Measurements from ENCODE around the gene SLIT3. TPM values are rescaled to one million over a fixed set of nuclear protein-coding genes. Genes with fewer than 3 reads are reported as not detected.

SLIT3 gene
- total and polyA plus RNA-seq, 2 donors from 2014 or later: 14.5 to 54.1 TPM

- H3K36me3 ChIP-seq (ENCODE audit: control insufficient read depth in 2 of 3, insufficient read depth in 3 of 3, low read length in 3 of 3): no peaks in the 10 kb centered on the region
- FAIRE-seq (no peak), DNase-seq (no peak)
- H3K9me3 ChIP-seq (ENCODE audit: control insufficient read depth in 2 of 3, insufficient read depth in 1 of 3, low read length in 3 of 3): no peaks in the 10 kb centered on the region
- no peak overlapping the region for H3K4me3 ChIP-seq (ENCODE audit: low read length in 3 of 3)
- no peaks in the 10 kb centered on the region for H3K4me1 ChIP-seq (ENCODE audit: control insufficient read depth in 2 of 3, insufficient read depth in 2 of 3, low read depth in 1 of 3, low read length in 3 of 3)
- TF ChIP-seq, protein P1, sequence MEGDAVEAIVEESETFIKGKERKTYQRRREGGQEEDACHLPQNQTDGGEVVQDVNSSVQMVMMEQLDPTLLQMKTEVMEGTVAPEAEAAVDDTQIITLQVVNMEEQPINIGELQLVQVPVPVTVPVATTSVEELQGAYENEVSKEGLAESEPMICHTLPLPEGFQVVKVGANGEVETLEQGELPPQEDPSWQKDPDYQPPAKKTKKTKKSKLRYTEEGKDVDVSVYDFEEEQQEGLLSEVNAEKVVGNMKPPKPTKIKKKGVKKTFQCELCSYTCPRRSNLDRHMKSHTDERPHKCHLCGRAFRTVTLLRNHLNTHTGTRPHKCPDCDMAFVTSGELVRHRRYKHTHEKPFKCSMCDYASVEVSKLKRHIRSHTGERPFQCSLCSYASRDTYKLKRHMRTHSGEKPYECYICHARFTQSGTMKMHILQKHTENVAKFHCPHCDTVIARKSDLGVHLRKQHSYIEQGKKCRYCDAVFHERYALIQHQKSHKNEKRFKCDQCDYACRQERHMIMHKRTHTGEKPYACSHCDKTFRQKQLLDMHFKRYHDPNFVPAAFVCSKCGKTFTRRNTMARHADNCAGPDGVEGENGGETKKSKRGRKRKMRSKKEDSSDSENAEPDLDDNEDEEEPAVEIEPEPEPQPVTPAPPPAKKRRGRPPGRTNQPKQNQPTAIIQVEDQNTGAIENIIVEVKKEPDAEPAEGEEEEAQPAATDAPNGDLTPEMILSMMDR (IDR thresholded peaks at IDR 0.05; ENCODE audit: borderline replicate concordance, extremely low read depth, insufficient read depth): no peak
- H3K9ac ChIP-seq (ENCODE audit: low read length in 3 of 3): no peak overlapping the region
- intact Hi-C loops (cut with DNase I): no loop called here
- no peaks in the 10 kb centered on the region for H3K27me3 ChIP-seq (ENCODE audit: control insufficient read depth, insufficient read depth, low read length)
- no peak overlapping the region for H3K27ac ChIP-seq (ENCODE audit: low read depth in 2 of 2, low read length in 2 of 2)
These were observed 418.7 kb downstream of the SLIT3 start for GRCh38 chr5:168882283-168882682.

DNA sequence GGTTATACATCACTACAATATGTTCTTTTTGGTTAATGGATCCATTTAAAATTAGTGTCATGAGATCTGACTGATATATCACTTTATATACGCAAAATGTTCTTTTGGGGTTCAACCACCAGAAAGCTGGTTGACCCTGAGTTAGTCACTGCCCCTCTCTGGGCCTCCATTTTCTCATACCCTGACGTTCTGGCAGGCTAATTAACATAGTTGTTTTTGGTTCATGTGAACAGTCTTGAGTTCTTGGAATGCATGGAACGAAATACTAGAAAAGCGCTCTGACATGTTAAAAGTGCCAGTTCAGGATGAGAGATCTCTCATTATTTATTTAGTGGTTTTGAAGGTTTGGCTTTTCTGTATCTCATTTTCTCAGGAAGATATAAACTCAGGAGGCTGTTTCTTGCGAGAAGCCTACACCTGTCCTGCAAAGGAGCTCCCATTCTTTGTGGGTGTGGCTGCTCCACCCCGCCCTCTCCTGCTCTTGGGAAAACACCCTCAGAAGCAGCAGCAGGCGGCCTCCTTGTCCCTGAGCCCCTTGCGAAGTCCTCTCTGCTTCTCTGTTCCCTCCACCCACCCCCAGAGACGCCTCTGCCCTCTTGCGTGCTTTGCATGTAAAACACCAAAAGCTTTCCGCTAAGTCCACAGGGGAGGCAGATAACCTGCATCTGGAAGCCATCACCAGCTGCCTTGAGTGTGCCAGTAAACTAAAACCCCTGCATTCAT lies 419.4 kb downstream of the SLIT3 start:
- Histone ChIP-seq H3K4me3 (ENCODE audit: low read length in 3 of 3) (no peak overlapping the region), H3K4me1 (ENCODE audit: control insufficient read depth in 2 of 3, insufficient read depth in 2 of 3, low read depth in 1 of 3, low read length in 3 of 3) (no peaks in the 10 kb centered on the region), H3K36me3 (ENCODE audit: control insufficient read depth in 2 of 3, insufficient read depth in 3 of 3, low read length in 3 of 3) (no peaks in the 10 kb centered on the region), H3K27ac (ENCODE audit: low read depth in 2 of 2, low read length in 2 of 2) (no peak overlapping the region), H3K27me3 (ENCODE audit: control insufficient read depth, insufficient read depth, low read length) (no peaks in the 10 kb centered on the region), H3K9ac (ENCODE audit: low read length in 3 of 3) (no peak overlapping the region), H3K9me3 (ENCODE audit: control insufficient read depth in 2 of 3, insufficient read depth in 1 of 3, low read length in 3 of 3) (no peaks in the 10 kb centered on the region)
- DNase-seq (peak in 3 of 5 donors; percentile 49 to 72 (median 58)), FAIRE-seq (no peak)
- TF ChIP-seq, protein P1 (IDR thresholded peaks at IDR 0.05; ENCODE audit: borderline replicate concordance, extremely low read depth, insufficient read depth): no peak
- intact Hi-C loops (cut with DNase I): no loop called here

DNA sequence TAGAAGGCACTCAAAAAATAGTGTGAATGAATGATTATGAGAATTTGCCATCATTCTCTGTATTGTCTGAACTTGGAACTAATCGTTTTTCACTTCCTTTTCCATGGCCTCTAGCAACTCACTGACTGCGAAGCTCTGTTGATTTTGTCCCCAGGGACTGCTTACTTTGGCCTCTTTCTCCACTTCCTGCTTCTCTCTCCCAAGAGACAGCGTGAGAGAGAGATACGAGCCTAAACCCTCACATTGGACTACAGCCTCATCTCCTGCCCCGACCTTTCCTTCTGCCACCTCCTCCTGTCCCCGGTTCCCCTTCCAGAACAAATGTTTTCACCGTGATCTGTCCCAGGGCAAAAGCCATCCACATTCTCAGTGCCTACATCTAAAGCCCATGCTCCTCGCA lies 421.0 kb downstream of the SLIT3 start:
- intact Hi-C loops (cut with DNase I): no loop called here
- no peaks in the 10 kb centered on the region for H3K4me1 ChIP-seq (ENCODE audit: control insufficient read depth in 2 of 3, insufficient read depth in 2 of 3, low read depth in 1 of 3, low read length in 3 of 3)
- FAIRE-seq: no peak

More for the DNA sequence above, 421.0 kb downstream of the SLIT3 start:
- peak overlapping the region in 1 of 2 donors; percentile 5 for H3K27ac ChIP-seq (ENCODE audit: low read depth in 2 of 2, low read length in 2 of 2)
- H3K27me3 ChIP-seq (ENCODE audit: control insufficient read depth, insufficient read depth, low read length): no peaks in the 10 kb centered on the region
- no peak overlapping the region for H3K4me3 ChIP-seq (ENCODE audit: low read length in 3 of 3)
- peak in 1 of 5 donors; percentile 61 for DNase-seq
- no peaks in the 10 kb centered on the region for H3K36me3 ChIP-seq (ENCODE audit: control insufficient read depth in 2 of 3, insufficient read depth in 3 of 3, low read length in 3 of 3)
- no peaks in the 10 kb centered on the region for H3K9me3 ChIP-seq (ENCODE audit: control insufficient read depth in 2 of 3, insufficient read depth in 1 of 3, low read length in 3 of 3)
- TF ChIP-seq, protein P1 (IDR thresholded peaks at IDR 0.05; ENCODE audit: borderline replicate concordance, extremely low read depth, insufficient read depth): no peak
- H3K9ac ChIP-seq (ENCODE audit: low read length in 3 of 3): no peak overlapping the region
